H9 (cell line): ENCODE data around the gene PARP6. TPM values are rescaled to one million over a fixed set of nuclear protein-coding genes. Genes with fewer than 3 reads are reported as not detected.

ENCODE experiments used
- DNase-seq: peaks from one replicate; pipeline ENCODE4 v3.0.0-alpha.2; 2017
- H2AFZ ChIP-seq: one replicate; pipeline ENCODE4 v1.6.1; 2013; ENCODE audit warnings: mild to moderate bottlenecking, low read length, control low read depth, moderate library complexity
- H2AK5ac ChIP-seq: 2 replicates; pipeline ENCODE4 v1.6.1; 2013; ENCODE audit warnings: low read length, control low read depth, mixed read lengths; ENCODE audit not compliant: insufficient read length
- H2BK120ac ChIP-seq: one replicate; pipeline ENCODE4 v1.6.1; 2013; ENCODE audit warnings: low read depth, mild to moderate bottlenecking, low read length, control low read depth, inconsistent platforms; ENCODE audit not compliant: poor library complexity, severe bottlenecking
- H2BK12ac ChIP-seq: 2 replicates; pipeline ENCODE4 v1.6.1; 2013; ENCODE audit warnings: low read length, control low read depth, mixed read lengths, low read depth; ENCODE audit not compliant: insufficient read length
- H2BK15ac ChIP-seq: 2 replicates; pipeline ENCODE4 v1.6.1; 2013; ENCODE audit warnings: low read depth, low read length, control low read depth
- H2BK20ac ChIP-seq: one replicate; pipeline ENCODE4 v1.6.1; 2013; ENCODE audit warnings: low read depth, mild to moderate bottlenecking, low read length, control low read depth, inconsistent platforms; ENCODE audit not compliant: poor library complexity, severe bottlenecking
- H2BK5ac ChIP-seq: 2 replicates; pipeline ENCODE4 v1.6.1; 2013; ENCODE audit warnings: low read length, control low read depth, mixed read lengths; ENCODE audit not compliant: insufficient read length
- H3K14ac ChIP-seq: 2 replicates; pipeline ENCODE4 v1.6.1; 2013; ENCODE audit warnings: low read length, control low read depth; ENCODE audit not compliant: insufficient read depth
- H3K18ac ChIP-seq: 2 replicates; pipeline ENCODE4 v1.6.1; 2013; ENCODE audit warnings: low read depth, mild to moderate bottlenecking, mixed read lengths, low read length, control low read depth; ENCODE audit not compliant: insufficient read length
- H3K23ac ChIP-seq: 2 replicates; pipeline ENCODE4 v1.6.1; 2013; ENCODE audit warnings: low read length, control low read depth, mixed read lengths, low read depth; ENCODE audit not compliant: insufficient read length
- H3K23me2 ChIP-seq: 2 replicates; pipeline ENCODE4 v1.6.1; 2013; ENCODE audit warnings: low read depth, mild to moderate bottlenecking, mixed read lengths, low read length, control low read depth; ENCODE audit not compliant: insufficient read length, poor library complexity, severe bottlenecking
- H3K27ac ChIP-seq: 2 replicates; pipeline ENCODE4 v1.5.1; 2013; ENCODE audit warnings: low read length, control low read depth, mixed read lengths, low read depth; ENCODE audit not compliant: insufficient read length
- H3K27me3 ChIP-seq: 2 replicates; pipeline ENCODE4 v1.6.1; 2013; ENCODE audit warnings: low read length, control low read depth, inconsistent platforms; ENCODE audit not compliant: insufficient read depth
- H3K4ac ChIP-seq: 2 replicates; pipeline ENCODE4 v1.6.1; 2013; ENCODE audit warnings: low read depth, mild to moderate bottlenecking, control low read depth, inconsistent platforms, low read length, moderate library complexity
- H3K4me1 ChIP-seq: 2 replicates; pipeline ENCODE4 v1.6.1; 2013; ENCODE audit warnings: low read length, control low read depth, inconsistent platforms; ENCODE audit not compliant: insufficient read depth
- H3K4me2 ChIP-seq: 2 replicates; pipeline ENCODE4 v1.6.1; 2013; ENCODE audit warnings: low read length, control low read depth, mixed read lengths; ENCODE audit not compliant: insufficient read length, insufficient read depth
- H3K56ac ChIP-seq: 2 replicates; pipeline ENCODE4 v1.6.1; 2013; ENCODE audit warnings: low read depth, mild to moderate bottlenecking, mixed read lengths, low read length, control low read depth; ENCODE audit not compliant: insufficient read length
- H3K79me1 ChIP-seq: 2 replicates; pipeline ENCODE4 v1.6.1; 2013; ENCODE audit warnings: low read depth, mild to moderate bottlenecking, moderate library complexity, low read length, control low read depth, inconsistent platforms; ENCODE audit not compliant: insufficient read depth, poor library complexity, severe bottlenecking
- H3K79me2 ChIP-seq: 2 replicates; pipeline ENCODE4 v1.6.1; 2013; ENCODE audit warnings: low read length, control low read depth, inconsistent platforms; ENCODE audit not compliant: insufficient read depth
- H3K9ac ChIP-seq: 2 replicates; pipeline ENCODE4 v1.6.1; 2013; ENCODE audit warnings: low read length, control low read depth, mixed read lengths; ENCODE audit not compliant: insufficient read length; ENCODE audit errors: extremely low read depth
- H3K9me3 ChIP-seq: one replicate; pipeline ENCODE4 v1.6.1; 2013; ENCODE audit warnings: low read depth, low read length, inconsistent platforms; ENCODE audit not compliant: control insufficient read depth
- H3T11ph ChIP-seq: one replicate; pipeline ENCODE4 v1.6.1; 2013; ENCODE audit warnings: mild to moderate bottlenecking, low read length, control low read depth, inconsistent platforms
- H4K20me1 ChIP-seq: one replicate; pipeline ENCODE4 v1.6.1; 2013; ENCODE audit not compliant: control insufficient read depth, insufficient read length, insufficient read depth
- H4K5ac ChIP-seq: 2 replicates; pipeline ENCODE4 v1.6.1; 2013; ENCODE audit warnings: low read depth, mild to moderate bottlenecking, mixed read lengths, low read length, control low read depth; ENCODE audit not compliant: insufficient read length
- H4K8ac ChIP-seq: replicated peaks from 2 replicates; pipeline ENCODE4 v1.6.1; 2013; ENCODE audit warnings: low read length, control low read depth, mixed read lengths, low read depth; ENCODE audit not compliant: insufficient read length
- H4K91ac ChIP-seq: 2 replicates; pipeline ENCODE4 v1.6.1; 2013; ENCODE audit warnings: low read depth, mild to moderate bottlenecking, moderate library complexity, mixed read lengths, low read length, control low read depth; ENCODE audit not compliant: insufficient read length
- H3K27ac Mint-ChIP-seq, 3 experiments: 2 replicates in 2 of 3; 3 replicates in 1 of 3; pipeline ENCODE4 v1.8.0; 2020 to 2021; ENCODE audit warnings: mixed read lengths in 3 of 3, mild to moderate bottlenecking in 1 of 3, moderate library complexity in 1 of 3
- H3K27me3 Mint-ChIP-seq: 2 replicates; pipeline ENCODE4 v1.8.0; 2021; ENCODE audit warnings: low read depth, mild to moderate bottlenecking, moderate library complexity, mixed read lengths
- H3K36me3 Mint-ChIP-seq, 3 experiments: 2 replicates in 2 of 3; 3 replicates in 1 of 3; pipeline ENCODE4 v1.8.0; 2020 to 2021; ENCODE audit warnings: low read depth in 3 of 3, mixed read lengths in 3 of 3; ENCODE audit not compliant: insufficient read depth in 1 of 3
- H3K4me1 Mint-ChIP-seq, 2 experiments: 2 replicates each; pipeline ENCODE4 v1.8.0; 2020; ENCODE audit warnings: mixed read lengths in 2 of 2
- H3K4me3 Mint-ChIP-seq, 2 experiments: 2 replicates in 1 of 2; 3 replicates in 1 of 2; pipeline ENCODE4 v1.8.0; 2020 to 2021; ENCODE audit warnings: mild to moderate bottlenecking in 2 of 2, mixed read lengths in 2 of 2, moderate library complexity in 1 of 2
- H3K9me3 Mint-ChIP-seq, 2 experiments: 2 replicates in 1 of 2; 3 replicates in 1 of 2; pipeline ENCODE4 v1.8.0; 2020; ENCODE audit warnings: mild to moderate bottlenecking in 2 of 2, mixed read lengths in 2 of 2, moderate library complexity in 1 of 2
- WGBS: extraction: QIAGEN DNeasy Blood & Tissue Kit; methylation state at CpG from one replicate; pipeline ENCODE4 v1.1.7; 2013; ENCODE audit warnings: missing lambda C conversion rate, low lambda C conversion rate, mixed read lengths; ENCODE audit not compliant: insufficient read length; ENCODE audit errors: extremely low coverage; 5-methylcytosine and 5-hydroxymethylcytosine counted together
- total RNA-seq: library from RNA; stranded (reverse); gene quantifications from 2 replicates; pipeline ENCODE4 v1.2.1, GENCODE V29; 2021
- TF ChIP-seq, protein P1 (sequence below): fragments of 200-600 bp; sonication (generic); conservative IDR thresholded peaks from 3 replicates; pipeline ENCODE4 v1.8.0; 2021; ENCODE audit warnings: antibody characterized with exemption, mild to moderate bottlenecking

The PARP6 gene
- total RNA-seq, 1 experiment from 2014 or later, result 54.4 TPM

DNA sequence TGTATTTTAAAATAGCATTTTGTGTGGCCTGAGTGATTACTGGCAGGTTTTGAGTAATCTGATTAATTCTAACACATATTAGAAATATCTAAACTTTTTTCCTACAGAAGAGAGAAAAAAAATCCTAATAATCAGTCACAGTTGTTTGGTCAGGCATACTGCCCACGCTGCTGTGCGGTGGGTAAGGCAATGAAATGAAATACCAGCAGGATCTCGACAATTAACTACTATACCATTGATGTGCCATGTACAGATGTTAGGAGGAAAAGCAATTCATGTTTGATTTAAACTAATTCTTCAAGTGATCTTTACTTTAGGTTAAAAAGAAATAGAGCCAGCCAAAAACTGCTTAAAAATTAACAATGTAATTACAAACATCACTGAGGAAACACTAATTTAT is 79.9 kb downstream of the PARP6 start:
- no peak for DNase-seq
- Mint-ChIP-seq H3K27me3 (peaks cover 33% of the 10 kb centered on the region), H3K36me3 (no peaks in the 10 kb centered on the region), H3K4me3 (no peak overlapping the region), H3K9me3 (no peaks in the 10 kb centered on the region), H3K27ac (no peak overlapping the region), H3K4me1 (peaks cover 16 to 17% of the 10 kb centered on the region in 2 experiments)
- Histone ChIP-seq H3K4ac (no peak overlapping the region), H3K14ac (no peak overlapping the region), H4K5ac (no peak overlapping the region), H2AFZ (no peak overlapping the region), H2BK20ac (no peak overlapping the region), H3K18ac (no peak overlapping the region), H3K79me1 (no peaks in the 10 kb centered on the region), H2BK120ac (no peak overlapping the region), H4K20me1 (no peaks in the 10 kb centered on the region), H3K27me3 (peaks cover 7% of the 10 kb centered on the region; the same call in 1 of the 2 replicates), H3K23me2 (peaks cover 8% of the 10 kb centered on the region), H3K27ac (no peak overlapping the region), H3K79me2 (no peaks in the 10 kb centered on the region), H2BK5ac (no peak overlapping the region), H4K91ac (no peak overlapping the region), H3K23ac (no peak overlapping the region), H3K4me2 (no peak overlapping the region), H2AK5ac (no peak overlapping the region), H3K9ac (no peak overlapping the region), H2BK15ac (no peak overlapping the region), H3T11ph (no peak overlapping the region), H3K4me1 (no peaks in the 10 kb centered on the region; the same call in 1 of the 2 replicates), H4K8ac (no peak overlapping the region), H3K56ac (no peak overlapping the region), H2BK12ac (no peak overlapping the region), H3K9me3 (no peaks in the 10 kb centered on the region)
- TF ChIP-seq, protein P1, sequence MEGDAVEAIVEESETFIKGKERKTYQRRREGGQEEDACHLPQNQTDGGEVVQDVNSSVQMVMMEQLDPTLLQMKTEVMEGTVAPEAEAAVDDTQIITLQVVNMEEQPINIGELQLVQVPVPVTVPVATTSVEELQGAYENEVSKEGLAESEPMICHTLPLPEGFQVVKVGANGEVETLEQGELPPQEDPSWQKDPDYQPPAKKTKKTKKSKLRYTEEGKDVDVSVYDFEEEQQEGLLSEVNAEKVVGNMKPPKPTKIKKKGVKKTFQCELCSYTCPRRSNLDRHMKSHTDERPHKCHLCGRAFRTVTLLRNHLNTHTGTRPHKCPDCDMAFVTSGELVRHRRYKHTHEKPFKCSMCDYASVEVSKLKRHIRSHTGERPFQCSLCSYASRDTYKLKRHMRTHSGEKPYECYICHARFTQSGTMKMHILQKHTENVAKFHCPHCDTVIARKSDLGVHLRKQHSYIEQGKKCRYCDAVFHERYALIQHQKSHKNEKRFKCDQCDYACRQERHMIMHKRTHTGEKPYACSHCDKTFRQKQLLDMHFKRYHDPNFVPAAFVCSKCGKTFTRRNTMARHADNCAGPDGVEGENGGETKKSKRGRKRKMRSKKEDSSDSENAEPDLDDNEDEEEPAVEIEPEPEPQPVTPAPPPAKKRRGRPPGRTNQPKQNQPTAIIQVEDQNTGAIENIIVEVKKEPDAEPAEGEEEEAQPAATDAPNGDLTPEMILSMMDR, result no peak
- WGBS, result no CpG with 5 or more reads among the region's 3 CpGs

Other genes with a start within 250 kb of the PARP6 start
- 20.7 and 21.4 TPM in 2 replicates for gene MYO9A, start 154.4 kb downstream of the PARP6 start, total RNA-seq
- 4.8 and 4.9 TPM in 2 replicates for gene SENP8, start 154.2 kb downstream of the PARP6 start, total RNA-seq
- gene GRAMD2A, start 74.8 kb downstream of the PARP6 start, total RNA-seq, result 1.3 and 1.5 TPM in 2 replicates
- gene PKM, start 41.4 kb downstream of the PARP6 start, total RNA-seq, result 1,026 and 1,042 TPM in 2 replicates
- 0.13 and 0.18 TPM in 2 replicates for gene CELF6, start 47.6 kb upstream of the PARP6 start, total RNA-seq
- 54.7 and 58.9 TPM in 2 replicates for gene HEXA, start 103.5 kb upstream of the PARP6 start, total RNA-seq
- not detected in 2 replicates for gene TMEM202, start 125.8 kb upstream of the PARP6 start, total RNA-seq
- gene ARIH1, start 201.8 kb upstream of the PARP6 start, total RNA-seq, result 158 and 161 TPM in 2 replicates